Astrocyte of the spinal cord (primary cell): ENCODE results near the gene POC1B.

Experiments
- DNase-seq: peaks from one replicate; pipeline ENCODE4 v3.0.0; 2011; ENCODE audit warnings: low read depth, low spot score
- H3K4me3 ChIP-seq: 2 replicates; pipeline ENCODE4 v1.5.1; 2011; ENCODE audit warnings: low read depth, mild to moderate bottlenecking, low read length, moderate library complexity
- CTCF ChIP-seq: IDR thresholded peaks from 2 replicates; pipeline ENCODE4 v1.5.1; 2012; ENCODE audit warnings: low read depth, mild to moderate bottlenecking, low read length, inconsistent platforms
- in situ Hi-C: cut with HindIII; loops from 2 replicates; pipeline ENCODE4 v1.10.0; 2017; ENCODE audit warnings: low sequenced_read_pairs

Gene POC1B

GRCh38 chr12:89450907-89451306 lies 74.9 kb downstream of the POC1B start:
- H3K4me3 ChIP-seq: no peak overlapping the region
- in situ Hi-C loops: no loop called here
- no peak for TF ChIP-seq CTCF
- peak; percentile 84 for DNase-seq

- in situ Hi-C loops: no loop called here
- peak; percentile 54 for DNase-seq
- no peak for TF ChIP-seq CTCF
- H3K4me3 ChIP-seq: no peak overlapping the region
Measured at GRCh38 chr12:89448951-89449371, 76.9 kb downstream of the POC1B start.

GRCh38 chr12:89448526-89448925 lies 77.3 kb downstream of the POC1B start:
- in situ Hi-C loops: no loop called here
- no peak overlapping the region for H3K4me3 ChIP-seq
- no peak for TF ChIP-seq CTCF
- DNase-seq: no peak

- peak; percentile 42 for DNase-seq
- H3K4me3 ChIP-seq: no peak overlapping the region
- TF ChIP-seq CTCF: no peak
- in situ Hi-C loops: no loop called here
Measured at GRCh38 chr12:89439941-89440340, 85.9 kb downstream of the POC1B start.

GRCh38 chr12:89437231-89437630 lies 88.6 kb downstream of the POC1B start:
- TF ChIP-seq CTCF: no peak
- DNase-seq: no peak
- in situ Hi-C loops: no loop called here

GRCh38 chr12:89436062-89436461 lies 89.8 kb downstream of the POC1B start:
- DNase-seq: no peak
- in situ Hi-C loops: no loop called here
- no peak overlapping the region for H3K4me3 ChIP-seq
- TF ChIP-seq CTCF: no peak

More at GRCh38 chr12:89437231-89437630, 88.6 kb downstream of the POC1B start:
- no peak overlapping the region for H3K4me3 ChIP-seq

GRCh38 chr12:89433634-89434033 lies 92.2 kb downstream of the POC1B start:
- TF ChIP-seq CTCF: no peak
- in situ Hi-C loops: no loop called here
- peak; percentile 30 for DNase-seq
- no peak overlapping the region for H3K4me3 ChIP-seq
